Fibroblast of pulmonary artery (primary cell): ENCODE data around the gene MRTFA.

Source experiments
- DNase-seq: peaks from one replicate; pipeline ENCODE4 v3.0.0-alpha.2; 2010; ENCODE audit warnings: low read depth
- H3K4me3 ChIP-seq: replicated peaks from 2 replicates; pipeline ENCODE4 v1.5.1; 2011; ENCODE audit warnings: low read depth, mild to moderate bottlenecking, control low read depth, low read length, moderate library complexity
- TF ChIP-seq, protein P1 (sequence below): IDR thresholded peaks from 2 replicates; pipeline ENCODE4 v1.5.1; 2011; ENCODE audit warnings: mild to moderate bottlenecking, control low read depth, low read length, inconsistent platforms; ENCODE audit errors: missing control alignments

The MRTFA gene

GRCh38 chr22:40407021-40407761 lies 229.3 kb downstream of the MRTFA start:
- no peak for DNase-seq
- TF ChIP-seq, protein P1, sequence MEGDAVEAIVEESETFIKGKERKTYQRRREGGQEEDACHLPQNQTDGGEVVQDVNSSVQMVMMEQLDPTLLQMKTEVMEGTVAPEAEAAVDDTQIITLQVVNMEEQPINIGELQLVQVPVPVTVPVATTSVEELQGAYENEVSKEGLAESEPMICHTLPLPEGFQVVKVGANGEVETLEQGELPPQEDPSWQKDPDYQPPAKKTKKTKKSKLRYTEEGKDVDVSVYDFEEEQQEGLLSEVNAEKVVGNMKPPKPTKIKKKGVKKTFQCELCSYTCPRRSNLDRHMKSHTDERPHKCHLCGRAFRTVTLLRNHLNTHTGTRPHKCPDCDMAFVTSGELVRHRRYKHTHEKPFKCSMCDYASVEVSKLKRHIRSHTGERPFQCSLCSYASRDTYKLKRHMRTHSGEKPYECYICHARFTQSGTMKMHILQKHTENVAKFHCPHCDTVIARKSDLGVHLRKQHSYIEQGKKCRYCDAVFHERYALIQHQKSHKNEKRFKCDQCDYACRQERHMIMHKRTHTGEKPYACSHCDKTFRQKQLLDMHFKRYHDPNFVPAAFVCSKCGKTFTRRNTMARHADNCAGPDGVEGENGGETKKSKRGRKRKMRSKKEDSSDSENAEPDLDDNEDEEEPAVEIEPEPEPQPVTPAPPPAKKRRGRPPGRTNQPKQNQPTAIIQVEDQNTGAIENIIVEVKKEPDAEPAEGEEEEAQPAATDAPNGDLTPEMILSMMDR = no peak
- no peak overlapping the region for H3K4me3 ChIP-seq

GRCh38 chr22:40406063-40406890 lies 230.2 kb downstream of the MRTFA start:
- no peak for DNase-seq
- no peak overlapping the region for H3K4me3 ChIP-seq
- TF ChIP-seq, protein P1 = no peak

- TF ChIP-seq, protein P1 = no peak
- no peak overlapping the region for H3K4me3 ChIP-seq
- no peak for DNase-seq
Observed at GRCh38 chr22:40405178-40406062, 231.1 kb downstream of the MRTFA start.

DNA sequence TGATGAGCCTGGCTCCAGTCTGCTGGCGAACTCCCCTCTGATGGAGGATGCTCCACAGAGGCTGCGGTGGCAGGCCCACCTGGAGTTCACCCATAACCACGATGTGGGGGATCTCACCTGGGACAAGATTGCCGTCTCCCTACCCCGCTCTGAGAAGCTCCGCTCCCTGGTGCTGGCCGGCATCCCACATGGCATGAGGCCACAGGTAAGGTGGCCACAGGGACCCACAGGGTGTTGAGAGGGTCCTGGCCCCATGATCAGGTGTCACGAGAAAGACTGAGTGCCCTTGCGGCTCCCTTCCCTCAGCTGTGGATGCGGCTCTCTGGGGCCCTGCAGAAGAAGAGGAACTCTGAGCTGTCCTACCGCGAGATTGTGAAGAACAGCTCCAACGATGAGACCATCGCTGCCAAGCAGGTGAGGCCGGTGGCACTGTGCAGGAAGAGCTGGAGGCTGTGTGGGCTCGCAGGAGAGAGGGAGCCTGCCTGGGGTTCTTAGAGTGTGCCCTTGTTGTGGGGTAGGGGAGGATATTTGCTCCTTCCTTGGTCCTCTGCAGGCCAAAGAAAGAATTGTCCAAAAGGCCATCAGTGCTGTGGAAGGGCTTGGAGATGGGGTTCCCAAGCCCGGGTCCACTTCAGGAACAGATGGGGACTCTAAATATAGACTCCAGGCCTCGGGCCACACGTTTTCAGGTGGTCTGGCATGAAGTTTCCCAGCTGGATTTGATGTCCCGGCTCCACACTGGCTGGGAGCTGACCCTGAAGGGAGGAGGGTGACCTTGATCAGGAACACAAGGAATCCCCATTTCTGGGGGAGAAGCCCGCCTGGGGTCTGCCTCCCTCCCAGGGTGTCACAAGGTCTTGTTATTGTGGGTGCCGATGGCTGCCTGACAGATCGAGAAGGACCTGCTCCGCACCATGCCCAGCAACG lies 232.0 kb downstream of the MRTFA start:
- DNase-seq = no peak
- H3K4me3 ChIP-seq = no peak overlapping the region
- TF ChIP-seq, protein P1 = no peak

DNA sequence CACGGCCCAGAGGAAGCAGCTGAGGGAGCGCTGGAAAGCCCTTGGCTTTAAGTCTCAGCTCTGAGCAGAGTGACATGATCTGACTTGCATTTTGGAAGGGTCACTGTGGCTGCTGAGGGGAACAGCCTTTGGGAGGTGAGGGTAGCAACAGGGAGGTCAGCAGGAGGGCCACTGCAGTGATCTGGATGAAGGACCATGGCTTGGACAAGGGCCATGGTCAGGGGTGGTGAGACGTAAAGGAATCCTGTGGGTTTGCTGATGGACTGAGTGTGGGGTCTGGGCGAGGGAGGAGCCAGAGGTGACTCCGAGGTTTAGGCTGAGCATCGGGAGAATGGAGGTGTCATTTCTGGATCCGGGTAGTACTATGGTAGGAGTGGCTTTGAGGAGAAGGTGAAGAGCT lies 232.9 kb downstream of the MRTFA start:
- DNase-seq = no peak
- TF ChIP-seq, protein P1 = no peak
- no peak overlapping the region for H3K4me3 ChIP-seq

DNA sequence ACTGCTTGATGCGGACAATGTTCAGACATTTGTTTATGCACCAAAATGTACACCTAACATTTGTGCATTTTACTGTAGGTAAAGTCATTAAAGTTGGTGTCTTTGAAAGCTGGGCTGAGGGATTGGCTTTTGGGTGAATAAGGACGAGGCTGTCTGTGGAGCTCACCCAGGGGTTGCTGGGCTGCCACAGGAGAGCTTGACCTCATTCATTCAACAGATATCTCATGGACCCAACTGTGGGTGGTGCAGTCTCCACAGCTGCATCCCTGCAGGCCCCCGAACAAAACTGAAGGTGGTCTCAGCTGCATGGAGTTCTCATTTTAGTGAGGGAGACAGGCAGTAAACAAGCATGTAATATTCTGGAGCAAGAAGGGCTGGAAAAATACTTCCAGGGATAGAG lies 233.4 kb downstream of the MRTFA start:
- TF ChIP-seq, protein P1 = no peak
- DNase-seq = no peak
- no peak overlapping the region for H3K4me3 ChIP-seq
